ENCODE data around the gene CCDC69.

DNA sequence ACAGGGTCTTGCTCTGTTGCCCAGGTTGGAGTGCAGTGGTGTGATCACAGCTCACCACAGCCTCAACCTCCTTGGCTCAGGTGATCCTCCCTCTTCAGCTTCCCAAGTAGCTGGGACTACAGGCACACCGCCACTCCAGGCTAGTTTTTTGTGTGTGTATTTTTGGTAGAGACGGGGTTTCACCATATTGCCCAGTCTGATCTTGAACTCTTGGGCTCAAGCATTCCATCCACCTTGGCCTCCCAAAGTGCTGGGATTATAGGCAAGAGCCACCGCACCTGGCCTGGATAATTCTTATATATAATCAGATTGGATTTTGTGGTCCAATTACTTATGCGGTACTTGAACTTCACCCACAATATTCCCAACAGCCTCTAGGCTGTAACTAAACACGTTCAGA lies 19.8 kb downstream of the CCDC69 start:
- TF ChIP-seq, protein P1, sequence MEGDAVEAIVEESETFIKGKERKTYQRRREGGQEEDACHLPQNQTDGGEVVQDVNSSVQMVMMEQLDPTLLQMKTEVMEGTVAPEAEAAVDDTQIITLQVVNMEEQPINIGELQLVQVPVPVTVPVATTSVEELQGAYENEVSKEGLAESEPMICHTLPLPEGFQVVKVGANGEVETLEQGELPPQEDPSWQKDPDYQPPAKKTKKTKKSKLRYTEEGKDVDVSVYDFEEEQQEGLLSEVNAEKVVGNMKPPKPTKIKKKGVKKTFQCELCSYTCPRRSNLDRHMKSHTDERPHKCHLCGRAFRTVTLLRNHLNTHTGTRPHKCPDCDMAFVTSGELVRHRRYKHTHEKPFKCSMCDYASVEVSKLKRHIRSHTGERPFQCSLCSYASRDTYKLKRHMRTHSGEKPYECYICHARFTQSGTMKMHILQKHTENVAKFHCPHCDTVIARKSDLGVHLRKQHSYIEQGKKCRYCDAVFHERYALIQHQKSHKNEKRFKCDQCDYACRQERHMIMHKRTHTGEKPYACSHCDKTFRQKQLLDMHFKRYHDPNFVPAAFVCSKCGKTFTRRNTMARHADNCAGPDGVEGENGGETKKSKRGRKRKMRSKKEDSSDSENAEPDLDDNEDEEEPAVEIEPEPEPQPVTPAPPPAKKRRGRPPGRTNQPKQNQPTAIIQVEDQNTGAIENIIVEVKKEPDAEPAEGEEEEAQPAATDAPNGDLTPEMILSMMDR (IDR thresholded peaks at IDR 0.05): no peak
- TF ChIP-seq POLR2A (IDR thresholded peaks at IDR 0.05): no peak
